ENCODE measurements around the gene PRKG1.

DNA sequence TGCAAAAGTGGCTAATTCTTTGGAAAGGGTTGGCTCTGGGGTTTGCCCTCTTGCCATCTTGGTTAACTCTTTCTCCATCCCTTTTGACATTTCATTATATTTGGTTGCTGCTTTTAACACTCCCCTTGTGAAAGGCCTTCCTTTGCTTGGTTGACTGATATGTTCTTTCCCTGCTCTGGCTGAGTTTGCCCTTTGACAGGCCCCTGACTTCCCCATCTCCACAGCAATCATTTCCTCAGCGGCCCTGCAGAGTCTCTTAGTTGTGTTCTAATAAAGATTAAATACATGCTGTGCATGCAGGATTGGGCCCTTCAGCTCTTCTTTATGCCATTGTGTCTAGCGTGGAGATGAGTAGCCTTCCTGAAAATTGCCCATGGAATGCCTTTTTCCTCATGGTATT, 709.7 kb downstream of the PRKG1 start:
- TF ChIP-seq GTF2I (CRISPR knock-in tag; conservative IDR thresholded peaks at IDR 0.05) (no peak), SP1 (CRISPR knock-in tag; conservative IDR thresholded peaks at IDR 0.05) (no peak), CBFB (CRISPR knock-in tag; IDR thresholded peaks at IDR 0.05; ENCODE audit: low read depth) (no peak), ZNF121 (CRISPR knock-in tag; IDR thresholded peaks at IDR 0.05) (no peak), SOX15 (CRISPR knock-in tag; IDR thresholded peaks at IDR 0.05) (no peak)
- TF ChIP-seq, protein P1, sequence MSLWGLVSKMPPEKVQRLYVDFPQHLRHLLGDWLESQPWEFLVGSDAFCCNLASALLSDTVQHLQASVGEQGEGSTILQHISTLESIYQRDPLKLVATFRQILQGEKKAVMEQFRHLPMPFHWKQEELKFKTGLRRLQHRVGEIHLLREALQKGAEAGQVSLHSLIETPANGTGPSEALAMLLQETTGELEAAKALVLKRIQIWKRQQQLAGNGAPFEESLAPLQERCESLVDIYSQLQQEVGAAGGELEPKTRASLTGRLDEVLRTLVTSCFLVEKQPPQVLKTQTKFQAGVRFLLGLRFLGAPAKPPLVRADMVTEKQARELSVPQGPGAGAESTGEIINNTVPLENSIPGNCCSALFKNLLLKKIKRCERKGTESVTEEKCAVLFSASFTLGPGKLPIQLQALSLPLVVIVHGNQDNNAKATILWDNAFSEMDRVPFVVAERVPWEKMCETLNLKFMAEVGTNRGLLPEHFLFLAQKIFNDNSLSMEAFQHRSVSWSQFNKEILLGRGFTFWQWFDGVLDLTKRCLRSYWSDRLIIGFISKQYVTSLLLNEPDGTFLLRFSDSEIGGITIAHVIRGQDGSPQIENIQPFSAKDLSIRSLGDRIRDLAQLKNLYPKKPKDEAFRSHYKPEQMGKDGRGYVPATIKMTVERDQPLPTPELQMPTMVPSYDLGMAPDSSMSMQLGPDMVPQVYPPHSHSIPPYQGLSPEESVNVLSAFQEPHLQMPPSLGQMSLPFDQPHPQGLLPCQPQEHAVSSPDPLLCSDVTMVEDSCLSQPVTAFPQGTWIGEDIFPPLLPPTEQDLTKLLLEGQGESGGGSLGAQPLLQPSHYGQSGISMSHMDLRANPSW (CRISPR knock-in tag; conservative IDR thresholded peaks at IDR 0.05; ENCODE audit: low read depth) = no peak
- TF ChIP-seq, protein P2, sequence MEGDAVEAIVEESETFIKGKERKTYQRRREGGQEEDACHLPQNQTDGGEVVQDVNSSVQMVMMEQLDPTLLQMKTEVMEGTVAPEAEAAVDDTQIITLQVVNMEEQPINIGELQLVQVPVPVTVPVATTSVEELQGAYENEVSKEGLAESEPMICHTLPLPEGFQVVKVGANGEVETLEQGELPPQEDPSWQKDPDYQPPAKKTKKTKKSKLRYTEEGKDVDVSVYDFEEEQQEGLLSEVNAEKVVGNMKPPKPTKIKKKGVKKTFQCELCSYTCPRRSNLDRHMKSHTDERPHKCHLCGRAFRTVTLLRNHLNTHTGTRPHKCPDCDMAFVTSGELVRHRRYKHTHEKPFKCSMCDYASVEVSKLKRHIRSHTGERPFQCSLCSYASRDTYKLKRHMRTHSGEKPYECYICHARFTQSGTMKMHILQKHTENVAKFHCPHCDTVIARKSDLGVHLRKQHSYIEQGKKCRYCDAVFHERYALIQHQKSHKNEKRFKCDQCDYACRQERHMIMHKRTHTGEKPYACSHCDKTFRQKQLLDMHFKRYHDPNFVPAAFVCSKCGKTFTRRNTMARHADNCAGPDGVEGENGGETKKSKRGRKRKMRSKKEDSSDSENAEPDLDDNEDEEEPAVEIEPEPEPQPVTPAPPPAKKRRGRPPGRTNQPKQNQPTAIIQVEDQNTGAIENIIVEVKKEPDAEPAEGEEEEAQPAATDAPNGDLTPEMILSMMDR (IDR thresholded peaks at IDR 0.05) = no peak
- TF ChIP-seq, protein P3, sequence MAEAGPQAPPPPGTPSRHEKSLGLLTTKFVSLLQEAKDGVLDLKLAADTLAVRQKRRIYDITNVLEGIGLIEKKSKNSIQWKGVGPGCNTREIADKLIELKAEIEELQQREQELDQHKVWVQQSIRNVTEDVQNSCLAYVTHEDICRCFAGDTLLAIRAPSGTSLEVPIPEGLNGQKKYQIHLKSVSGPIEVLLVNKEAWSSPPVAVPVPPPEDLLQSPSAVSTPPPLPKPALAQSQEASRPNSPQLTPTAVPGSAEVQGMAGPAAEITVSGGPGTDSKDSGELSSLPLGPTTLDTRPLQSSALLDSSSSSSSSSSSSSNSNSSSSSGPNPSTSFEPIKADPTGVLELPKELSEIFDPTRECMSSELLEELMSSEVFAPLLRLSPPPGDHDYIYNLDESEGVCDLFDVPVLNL (CRISPR knock-in tag; IDR thresholded peaks at IDR 0.05; ENCODE audit: borderline replicate concordance, low read depth) = no peak
- TF ChIP-seq, protein P4, sequence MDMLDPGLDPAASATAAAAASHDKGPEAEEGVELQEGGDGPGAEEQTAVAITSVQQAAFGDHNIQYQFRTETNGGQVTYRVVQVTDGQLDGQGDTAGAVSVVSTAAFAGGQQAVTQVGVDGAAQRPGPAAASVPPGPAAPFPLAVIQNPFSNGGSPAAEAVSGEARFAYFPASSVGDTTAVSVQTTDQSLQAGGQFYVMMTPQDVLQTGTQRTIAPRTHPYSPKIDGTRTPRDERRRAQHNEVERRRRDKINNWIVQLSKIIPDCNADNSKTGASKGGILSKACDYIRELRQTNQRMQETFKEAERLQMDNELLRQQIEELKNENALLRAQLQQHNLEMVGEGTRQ (CRISPR knock-in tag; IDR thresholded peaks at IDR 0.05) = no peak
- TF ChIP-seq, protein P5, sequence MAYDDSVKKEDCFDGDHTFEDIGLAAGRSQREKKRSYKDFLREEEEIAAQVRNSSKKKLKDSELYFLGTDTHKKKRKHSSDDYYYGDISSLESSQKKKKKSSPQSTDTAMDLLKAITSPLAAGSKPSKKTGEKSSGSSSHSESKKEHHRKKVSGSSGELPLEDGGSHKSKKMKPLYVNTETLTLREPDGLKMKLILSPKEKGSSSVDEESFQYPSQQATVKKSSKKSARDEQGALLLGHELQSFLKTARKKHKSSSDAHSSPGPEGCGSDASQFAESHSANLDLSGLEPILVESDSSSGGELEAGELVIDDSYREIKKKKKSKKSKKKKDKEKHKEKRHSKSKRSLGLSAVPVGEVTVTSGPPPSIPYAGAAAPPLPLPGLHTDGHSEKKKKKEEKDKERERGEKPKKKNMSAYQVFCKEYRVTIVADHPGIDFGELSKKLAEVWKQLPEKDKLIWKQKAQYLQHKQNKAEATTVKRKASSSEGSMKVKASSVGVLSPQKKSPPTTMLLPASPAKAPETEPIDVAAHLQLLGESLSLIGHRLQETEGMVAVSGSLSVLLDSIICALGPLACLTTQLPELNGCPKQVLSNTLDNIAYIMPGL (CRISPR knock-in tag; IDR thresholded peaks at IDR 0.05) = no peak
- TF ChIP-seq, protein P6, sequence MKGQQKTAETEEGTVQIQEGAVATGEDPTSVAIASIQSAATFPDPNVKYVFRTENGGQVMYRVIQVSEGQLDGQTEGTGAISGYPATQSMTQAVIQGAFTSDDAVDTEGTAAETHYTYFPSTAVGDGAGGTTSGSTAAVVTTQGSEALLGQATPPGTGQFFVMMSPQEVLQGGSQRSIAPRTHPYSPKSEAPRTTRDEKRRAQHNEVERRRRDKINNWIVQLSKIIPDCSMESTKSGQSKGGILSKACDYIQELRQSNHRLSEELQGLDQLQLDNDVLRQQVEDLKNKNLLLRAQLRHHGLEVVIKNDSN (CRISPR knock-in tag; IDR thresholded peaks at IDR 0.05) = no peak
- TF ChIP-seq, protein P7, sequence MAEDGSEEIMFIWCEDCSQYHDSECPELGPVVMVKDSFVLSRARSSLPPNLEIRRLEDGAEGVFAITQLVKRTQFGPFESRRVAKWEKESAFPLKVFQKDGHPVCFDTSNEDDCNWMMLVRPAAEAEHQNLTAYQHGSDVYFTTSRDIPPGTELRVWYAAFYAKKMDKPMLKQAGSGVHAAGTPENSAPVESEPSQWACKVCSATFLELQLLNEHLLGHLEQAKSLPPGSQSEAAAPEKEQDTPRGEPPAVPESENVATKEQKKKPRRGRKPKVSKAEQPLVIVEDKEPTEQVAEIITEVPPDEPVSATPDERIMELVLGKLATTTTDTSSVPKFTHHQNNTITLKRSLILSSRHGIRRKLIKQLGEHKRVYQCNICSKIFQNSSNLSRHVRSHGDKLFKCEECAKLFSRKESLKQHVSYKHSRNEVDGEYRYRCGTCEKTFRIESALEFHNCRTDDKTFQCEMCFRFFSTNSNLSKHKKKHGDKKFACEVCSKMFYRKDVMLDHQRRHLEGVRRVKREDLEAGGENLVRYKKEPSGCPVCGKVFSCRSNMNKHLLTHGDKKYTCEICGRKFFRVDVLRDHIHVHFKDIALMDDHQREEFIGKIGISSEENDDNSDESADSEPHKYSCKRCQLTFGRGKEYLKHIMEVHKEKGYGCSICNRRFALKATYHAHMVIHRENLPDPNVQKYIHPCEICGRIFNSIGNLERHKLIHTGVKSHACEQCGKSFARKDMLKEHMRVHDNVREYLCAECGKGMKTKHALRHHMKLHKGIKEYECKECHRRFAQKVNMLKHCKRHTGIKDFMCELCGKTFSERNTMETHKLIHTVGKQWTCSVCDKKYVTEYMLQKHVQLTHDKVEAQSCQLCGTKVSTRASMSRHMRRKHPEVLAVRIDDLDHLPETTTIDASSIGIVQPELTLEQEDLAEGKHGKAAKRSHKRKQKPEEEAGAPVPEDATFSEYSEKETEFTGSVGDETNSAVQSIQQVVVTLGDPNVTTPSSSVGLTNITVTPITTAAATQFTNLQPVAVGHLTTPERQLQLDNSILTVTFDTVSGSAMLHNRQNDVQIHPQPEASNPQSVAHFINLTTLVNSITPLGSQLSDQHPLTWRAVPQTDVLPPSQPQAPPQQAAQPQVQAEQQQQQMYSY (CRISPR knock-in tag; IDR thresholded peaks at IDR 0.05) = no peak

Measured in WTC11 (cell line).